HL-60/S4 treated with phorbol 12-myristate 13-acetate at 8.2 ng/mL for 4 days and 3 days (cell line): ENCODE results near the gene PEX14.
"Not testable (repeated sequence)": the region's sequence is repeated elsewhere in the genome, so short reads cannot be mapped to it uniquely, and the experiment has no call there.

Source experiments
- in situ Hi-C: fragments of 300-500 bp; cut with MboI; formaldehyde crosslinking; loops from 2 replicates; pipeline ENCODE4 v1.15.0; 2022; ENCODE audit warnings: low sequenced_read_pairs

The PEX14 gene

GRCh38 chr1:10450156-10450814, 24.5 kb upstream of the PEX14 start:
- in situ Hi-C loops, result no loop called here

- in situ Hi-C loops, result no loop called here
Observed at GRCh38 chr1:10450836-10451235, 23.9 kb upstream of the PEX14 start.

GRCh38 chr1:10451287-10451686, 23.5 kb upstream of the PEX14 start:
- in situ Hi-C loops, result no loop called here

GRCh38 chr1:10456048-10456447, 18.7 kb upstream of the PEX14 start:
- in situ Hi-C loops, result no loop called here

- in situ Hi-C loops, result no loop called here
Observed at GRCh38 chr1:10456661-10457060, 18.1 kb upstream of the PEX14 start.

GRCh38 chr1:10457462-10457861, 17.3 kb upstream of the PEX14 start:
- in situ Hi-C loops, result not testable (repeated sequence)

- in situ Hi-C loops, result no loop called here
Observed at GRCh38 chr1:10457875-10458274, 16.9 kb upstream of the PEX14 start.

GRCh38 chr1:10459184-10459583, 15.6 kb upstream of the PEX14 start:
- in situ Hi-C loops, result no loop called here

GRCh38 chr1:10467078-10467477, 7.7 kb upstream of the PEX14 start:
- in situ Hi-C loops, result no loop called here

- in situ Hi-C loops, result no loop called here
Observed at GRCh38 chr1:10470043-10470442, 4.7 kb upstream of the PEX14 start.

- in situ Hi-C loops, result no loop called here
Observed at GRCh38 chr1:10471411-10472219, 3.1 kb upstream of the PEX14 start.

GRCh38 chr1:10472220-10473144, 2.3 kb upstream of the PEX14 start, which contains the start of gene DFFA:
Gene DFFA, minus strand, starts transcription at chr1:10472529. Its CDS starts 71 bp downstream, at chr1:10472458.
- in situ Hi-C loops, result no loop called here

- in situ Hi-C loops, result no loop called here
Observed at GRCh38 chr1:10473145-10473765, 1.5 kb upstream of the PEX14 start.

- in situ Hi-C loops, result not testable (repeated sequence)
Observed at GRCh38 chr1:10474309-10474612, 489 bp upstream of the PEX14 start.

GRCh38 chr1:10475510-10475909, 760 bp downstream of the PEX14 start:
- in situ Hi-C loops, result no loop called here

GRCh38 chr1:10479296-10479695, 4.5 kb downstream of the PEX14 start:
- in situ Hi-C loops, result no loop called here

GRCh38 chr1:10480614-10481013, 5.9 kb downstream of the PEX14 start:
- in situ Hi-C loops, result no loop called here

GRCh38 chr1:10484521-10484920, 9.8 kb downstream of the PEX14 start:
- in situ Hi-C loops, result no loop called here

- in situ Hi-C loops, result no loop called here
Observed at GRCh38 chr1:10489291-10490055, 14.7 kb downstream of the PEX14 start.

GRCh38 chr1:10490286-10490970, 15.7 kb downstream of the PEX14 start:
- in situ Hi-C loops, result no loop called here
